GM21526 (cell line): Measurements from ENCODE around the gene DRG2.

Source experiments
- ATAC-seq: cut with Tn5 transposase; IDR thresholded peaks from one replicate; pipeline ENCODE4 v1.9.1; 2021; ENCODE audit warnings: moderate library complexity; ENCODE audit not compliant: unreplicated experiment, low FRiP score

The DRG2 gene, protein sequence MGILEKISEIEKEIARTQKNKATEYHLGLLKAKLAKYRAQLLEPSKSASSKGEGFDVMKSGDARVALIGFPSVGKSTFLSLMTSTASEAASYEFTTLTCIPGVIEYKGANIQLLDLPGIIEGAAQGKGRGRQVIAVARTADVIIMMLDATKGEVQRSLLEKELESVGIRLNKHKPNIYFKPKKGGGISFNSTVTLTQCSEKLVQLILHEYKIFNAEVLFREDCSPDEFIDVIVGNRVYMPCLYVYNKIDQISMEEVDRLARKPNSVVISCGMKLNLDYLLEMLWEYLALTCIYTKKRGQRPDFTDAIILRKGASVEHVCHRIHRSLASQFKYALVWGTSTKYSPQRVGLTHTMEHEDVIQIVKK

DNA sequence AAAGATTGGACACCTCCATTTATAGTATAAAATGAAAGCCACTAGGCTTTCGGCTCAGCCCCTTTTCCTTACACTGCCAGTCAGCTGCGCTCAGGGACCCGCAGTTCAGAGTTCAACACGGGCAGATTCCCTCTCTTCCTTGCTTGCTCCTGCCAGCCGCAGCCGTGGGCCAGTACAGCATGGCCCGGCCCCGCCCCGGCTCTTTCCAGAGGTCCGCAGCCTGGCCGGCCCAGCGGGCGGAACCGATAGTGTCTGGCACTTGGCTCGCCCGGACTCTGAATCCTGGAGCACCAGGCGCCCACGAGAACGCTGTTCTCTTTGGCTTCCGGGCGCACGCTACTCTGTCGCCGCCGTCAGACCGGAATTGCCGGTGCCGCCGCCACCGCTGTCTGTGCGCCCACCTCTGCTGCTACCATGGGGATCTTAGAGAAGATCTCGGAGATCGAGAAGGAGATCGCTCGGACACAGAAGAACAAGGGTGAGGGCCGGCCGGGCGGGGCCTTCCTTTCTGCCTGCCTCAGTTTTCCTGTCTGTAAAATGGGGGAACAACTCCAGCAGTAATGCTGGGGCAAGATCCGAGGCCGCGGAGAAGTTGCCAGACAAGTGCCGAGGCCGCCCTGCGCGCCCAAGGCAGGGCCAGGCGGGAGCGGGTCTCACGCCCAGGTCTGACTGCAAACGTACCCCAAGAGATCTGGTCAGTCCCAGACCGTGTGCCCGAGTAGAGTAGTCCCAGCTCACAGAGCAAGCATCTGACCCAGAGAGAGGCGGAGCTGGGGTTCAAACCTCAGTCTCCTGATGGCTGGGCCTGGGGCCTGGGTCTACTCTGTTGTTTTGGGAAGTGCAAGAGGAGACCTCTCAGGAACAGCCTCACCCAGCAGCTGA lies at the start of gene DRG2:
Gene DRG2, plus strand, starts transcription at position 339 of the 882 bp plus-strand sequence. Its CDS starts 76 bp downstream, at position 415.
- ATAC-seq, result peak; percentile 78

DNA sequence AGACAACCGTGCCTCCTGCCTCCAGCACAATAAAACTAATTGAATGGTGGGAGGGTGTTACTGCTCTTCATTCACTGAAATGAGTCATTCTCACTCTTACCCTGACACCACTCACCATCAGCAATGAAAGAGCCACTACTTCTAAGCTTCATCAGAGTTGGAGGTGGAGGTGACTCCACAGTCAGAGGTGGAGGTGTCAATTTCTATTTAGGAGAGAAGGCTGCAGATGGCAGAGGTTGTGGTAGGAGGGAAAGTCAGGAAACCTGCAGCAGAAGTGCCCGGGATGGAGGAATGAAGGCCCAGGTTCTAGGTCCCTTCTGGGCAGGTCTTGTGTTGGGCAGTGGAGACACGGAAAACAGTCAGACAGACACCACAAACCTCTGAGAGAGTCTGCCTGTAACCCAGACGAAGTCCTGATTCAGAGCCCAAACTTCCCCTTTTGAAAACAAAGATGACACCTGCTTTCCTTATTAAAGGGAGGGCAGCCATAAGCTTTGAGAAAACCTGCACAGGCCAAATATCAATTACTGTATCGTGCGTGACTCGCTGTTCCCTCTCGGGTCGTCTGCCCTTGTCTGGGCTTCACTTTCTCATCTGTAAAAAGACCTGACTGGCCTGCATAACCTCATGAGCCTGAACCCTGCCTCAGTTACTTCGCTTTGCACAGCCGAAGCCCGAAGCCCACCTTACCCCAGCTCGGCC lies 49.4 kb upstream of the DRG2 start:
- no peak for ATAC-seq

DNA sequence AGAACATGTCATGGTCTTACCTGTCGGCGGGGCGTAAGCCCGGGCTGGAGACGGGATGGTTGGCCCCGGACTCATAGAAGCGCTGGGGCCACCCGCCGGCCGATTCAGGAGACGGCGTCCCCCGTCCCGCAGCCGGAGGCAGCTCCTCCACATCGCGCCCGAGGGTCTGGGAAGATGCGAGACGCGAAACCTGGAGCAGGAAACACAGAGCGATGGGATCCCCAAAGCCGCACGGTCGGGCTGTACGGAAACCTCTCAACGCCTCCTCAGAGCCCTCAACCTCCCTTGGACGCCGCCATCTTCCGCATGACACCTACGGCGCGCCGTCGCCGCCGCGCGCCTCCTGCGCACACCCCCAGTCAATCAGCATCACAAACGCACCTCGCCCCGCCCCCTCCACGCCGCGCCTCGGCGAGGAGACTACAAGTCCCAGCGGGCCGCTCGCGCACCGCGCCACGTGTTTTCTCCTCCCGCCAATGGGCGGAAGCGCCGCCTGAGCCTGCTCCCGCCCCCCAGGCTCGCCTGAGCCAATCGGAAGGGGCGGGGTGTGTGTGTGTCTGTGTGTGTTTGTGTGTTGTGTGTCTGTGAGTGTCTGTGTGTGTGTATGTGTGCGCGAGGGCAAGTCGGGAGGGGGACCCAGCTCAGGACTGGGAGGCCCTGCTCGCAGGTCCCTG lies 48.8 kb upstream of the DRG2 start, which contains the start of the genes ATPAF2 and GID4:
Gene ATPAF2, minus strand, starts transcription at position 308 of the 674 bp plus-strand sequence. Its CDS starts 155 bp downstream, at position 153.
Gene GID4, plus strand, starts transcription at position 548 of the 674 bp plus-strand sequence. Its CDS starts 57 bp downstream, at position 605.
- peak; percentile 77 for ATAC-seq

DNA sequence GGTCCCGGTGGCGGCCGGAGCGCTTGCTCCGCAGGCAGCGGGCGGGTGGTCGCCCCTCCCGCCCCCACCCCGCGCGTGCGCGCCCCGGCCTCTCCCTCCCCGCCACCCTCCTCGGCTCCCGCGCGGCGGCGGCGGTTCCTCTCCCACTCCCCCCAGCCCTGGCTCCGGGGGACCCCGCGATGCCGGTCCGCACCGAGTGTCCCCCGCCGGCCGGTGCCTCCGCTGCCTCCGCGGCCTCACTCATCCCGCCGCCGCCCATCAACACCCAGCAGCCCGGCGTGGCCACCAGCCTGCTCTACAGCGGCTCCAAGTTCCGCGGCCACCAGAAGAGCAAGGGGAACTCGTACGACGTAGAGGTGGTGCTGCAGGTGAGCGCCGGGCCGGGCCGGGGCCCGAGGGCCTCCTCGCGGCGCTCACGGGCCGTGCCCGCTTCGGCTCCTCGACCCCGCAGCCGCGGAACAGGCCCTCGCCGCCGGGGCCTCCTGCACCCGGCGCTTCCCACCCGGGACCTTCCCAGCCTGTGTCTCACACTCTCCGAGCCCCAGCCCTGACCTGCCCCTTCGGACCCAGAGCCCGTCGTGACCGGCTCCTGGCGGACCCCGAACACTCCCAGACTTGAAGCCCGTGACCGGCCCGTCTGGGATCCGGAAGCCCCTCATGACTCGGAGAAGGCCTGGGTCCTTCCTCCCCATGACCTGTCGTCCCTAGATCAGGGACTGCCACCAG lies 48.0 kb upstream of the DRG2 start:
- peak; percentile 15 for ATAC-seq

DNA sequence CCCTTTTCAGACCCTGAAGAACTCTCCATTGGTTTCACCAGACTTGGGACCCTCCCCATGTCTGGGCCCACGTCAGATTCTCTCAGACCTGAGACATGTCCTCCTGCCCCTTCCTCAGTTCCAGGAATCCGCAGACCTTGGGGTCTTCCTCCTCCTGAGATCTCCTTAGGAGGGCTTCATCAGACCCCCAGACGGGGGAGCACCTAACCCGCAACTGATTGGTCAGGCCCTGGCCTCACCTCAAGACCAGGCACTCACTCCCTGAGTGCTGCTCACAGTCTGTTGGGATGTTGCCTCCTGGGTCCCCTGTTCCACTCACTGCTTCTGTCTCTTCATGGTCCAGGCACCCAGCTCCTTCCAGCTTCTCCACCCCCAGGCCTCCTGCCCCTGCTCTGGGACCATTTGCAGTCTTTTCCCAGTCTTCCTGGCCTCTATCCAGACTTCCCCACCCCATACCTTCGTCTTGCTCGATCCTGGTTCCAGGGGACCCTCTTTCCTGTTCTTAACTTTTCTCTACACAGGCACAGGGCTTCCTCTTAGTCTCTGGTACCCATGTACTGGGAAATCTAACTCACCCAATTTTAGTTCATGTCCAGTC lies 47.4 kb upstream of the DRG2 start:
- ATAC-seq, result no peak

DNA sequence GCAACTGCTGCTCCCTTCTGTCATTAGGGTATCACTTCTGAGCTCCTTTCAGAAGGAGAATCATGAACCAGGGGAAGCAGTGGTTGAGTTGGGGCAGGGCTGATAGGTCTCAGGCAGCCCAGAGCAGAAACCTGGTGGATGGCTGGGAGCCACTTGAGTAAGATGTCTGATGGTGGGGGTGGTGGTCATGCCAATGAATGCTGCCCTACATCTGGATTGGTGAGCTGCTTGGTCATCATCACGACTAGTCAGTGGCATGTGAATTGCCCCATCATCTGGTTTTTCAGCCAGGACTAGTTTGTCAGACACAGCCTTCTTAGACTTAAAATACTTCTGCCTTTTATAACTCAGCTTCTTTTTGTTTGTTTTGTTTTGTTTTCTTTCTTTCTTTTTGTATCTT lies 46.0 kb upstream of the DRG2 start:
- no peak for ATAC-seq

DNA sequence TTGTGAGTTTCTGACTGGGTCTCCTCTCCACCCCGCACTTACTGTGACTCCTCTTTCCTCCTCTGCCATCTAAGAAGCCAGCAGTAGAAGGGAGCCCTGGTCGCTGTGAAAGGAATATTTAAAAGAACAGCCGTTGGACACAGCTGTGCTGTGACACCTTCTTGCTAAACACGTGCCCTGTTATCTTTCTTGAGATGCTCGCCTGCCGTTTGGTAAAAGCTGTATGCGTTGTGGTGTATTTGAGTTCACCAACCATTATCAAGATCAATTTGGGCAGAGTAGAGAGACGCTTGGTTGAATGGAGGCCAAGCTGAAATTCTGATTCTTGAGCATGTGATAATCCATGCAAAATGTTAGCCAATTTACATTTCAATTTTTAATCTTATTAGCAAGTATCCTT lies 44.8 kb upstream of the DRG2 start:
- ATAC-seq, result no peak

DNA sequence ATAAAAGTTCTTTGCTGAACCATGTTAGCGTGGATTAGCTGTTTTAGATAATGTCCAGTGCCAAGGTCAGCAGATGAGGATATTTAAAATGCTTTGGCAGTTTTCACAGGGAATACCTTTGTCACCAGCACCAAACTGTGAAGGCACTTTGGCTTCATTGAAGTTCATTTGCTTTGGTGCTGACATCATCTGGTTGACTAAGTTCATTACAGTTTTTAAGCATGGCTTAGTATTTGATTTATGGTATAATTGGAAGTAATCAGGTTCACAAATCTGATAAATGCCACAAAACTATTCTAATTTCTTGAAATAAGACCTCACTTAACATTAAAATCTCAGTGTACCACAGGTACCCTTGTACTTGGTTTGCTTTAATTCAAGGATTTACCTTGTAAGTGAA lies 44.3 kb upstream of the DRG2 start:
- no peak for ATAC-seq

DNA sequence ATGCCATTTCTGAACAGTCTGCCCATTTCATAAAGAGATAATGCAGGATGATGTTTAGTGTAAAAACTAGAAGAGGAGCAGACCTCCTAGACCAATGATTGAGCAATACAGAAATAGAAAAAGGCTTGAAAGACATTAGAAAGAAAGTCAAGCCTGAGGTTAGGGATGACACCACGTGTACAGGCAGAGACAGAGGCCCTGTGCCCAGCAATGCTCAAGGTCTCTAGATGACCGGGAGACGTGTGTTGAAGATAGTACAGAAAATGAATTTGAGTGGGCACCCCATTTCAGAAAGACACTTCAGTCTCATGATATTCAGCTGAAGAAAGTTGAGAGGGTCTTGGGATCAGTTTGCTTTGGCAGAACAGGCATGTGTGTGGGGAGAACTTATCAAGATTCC lies 43.1 kb upstream of the DRG2 start:
- ATAC-seq, result no peak

DNA sequence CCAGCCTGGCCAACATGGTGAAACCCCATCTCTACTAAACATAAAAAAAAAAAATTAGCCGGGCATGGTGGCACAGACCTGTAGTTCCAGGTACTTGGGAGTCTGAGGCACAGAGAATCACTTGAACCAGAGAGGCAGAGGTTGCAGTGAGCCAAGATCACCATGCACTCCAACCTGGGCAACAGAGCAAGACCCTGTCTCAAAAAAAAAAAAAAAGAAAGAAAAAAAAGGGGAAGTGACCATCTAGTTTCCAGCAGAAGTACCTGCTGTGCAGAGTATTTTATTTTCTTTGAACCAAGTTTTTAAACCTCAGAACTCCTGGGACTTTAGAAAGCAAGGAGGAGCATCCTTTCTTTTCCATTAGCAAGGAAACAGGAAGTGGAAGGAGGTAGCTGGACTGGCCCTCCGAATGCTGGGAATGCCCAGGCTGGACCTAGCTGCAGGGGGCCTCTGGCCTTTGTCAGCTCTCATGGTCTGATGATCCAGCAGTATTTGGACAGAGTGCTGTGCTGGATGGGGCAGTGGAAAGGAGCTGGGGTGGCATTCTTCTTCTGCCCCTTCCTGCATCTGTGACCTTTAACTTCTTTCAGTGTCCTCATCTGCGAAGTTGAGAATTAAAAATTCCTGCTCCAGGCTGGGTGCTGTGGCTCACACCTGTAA lies 41.9 kb upstream of the DRG2 start:
- ATAC-seq, result no peak

DNA sequence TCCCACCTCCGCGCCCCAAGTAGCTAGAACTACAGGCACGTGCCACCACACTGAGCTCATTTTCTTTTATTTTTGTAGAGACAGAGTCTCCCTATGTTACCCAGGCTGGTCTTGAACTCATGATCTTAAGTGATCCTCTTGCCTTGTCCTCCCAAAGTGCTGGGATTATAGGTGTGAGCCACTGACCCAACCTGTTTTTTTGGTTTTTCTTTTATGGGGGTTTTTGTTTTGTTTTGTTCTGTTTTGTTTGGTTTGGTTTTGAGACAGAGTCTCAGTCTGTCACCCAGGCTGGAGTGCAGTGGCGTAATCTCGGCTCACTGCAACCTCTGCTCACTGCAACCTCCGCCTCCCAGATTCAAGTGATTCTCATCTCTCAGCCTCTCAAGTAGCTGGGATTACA lies 32.2 kb upstream of the DRG2 start:
- no peak for ATAC-seq

DNA sequence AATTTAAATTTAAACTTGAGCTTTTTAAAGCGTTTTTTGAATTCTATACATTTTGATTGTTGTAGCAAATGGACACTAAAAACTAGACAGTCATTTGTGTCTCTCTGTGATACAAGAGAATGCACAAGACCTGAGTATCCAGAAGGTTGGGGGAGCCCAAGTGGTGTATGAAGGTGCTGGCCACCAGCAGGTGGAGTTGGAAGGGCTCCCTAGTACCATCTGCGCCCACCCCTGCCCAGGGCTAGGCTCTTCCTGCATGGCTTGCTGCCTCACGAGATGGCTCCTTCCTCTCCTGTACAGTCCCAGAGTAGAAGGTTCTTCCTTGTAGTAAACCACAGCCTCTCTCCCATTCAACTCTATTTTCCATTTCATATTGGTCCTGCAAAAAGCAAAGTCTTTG lies 31.5 kb upstream of the DRG2 start:
- ATAC-seq, result no peak

DNA sequence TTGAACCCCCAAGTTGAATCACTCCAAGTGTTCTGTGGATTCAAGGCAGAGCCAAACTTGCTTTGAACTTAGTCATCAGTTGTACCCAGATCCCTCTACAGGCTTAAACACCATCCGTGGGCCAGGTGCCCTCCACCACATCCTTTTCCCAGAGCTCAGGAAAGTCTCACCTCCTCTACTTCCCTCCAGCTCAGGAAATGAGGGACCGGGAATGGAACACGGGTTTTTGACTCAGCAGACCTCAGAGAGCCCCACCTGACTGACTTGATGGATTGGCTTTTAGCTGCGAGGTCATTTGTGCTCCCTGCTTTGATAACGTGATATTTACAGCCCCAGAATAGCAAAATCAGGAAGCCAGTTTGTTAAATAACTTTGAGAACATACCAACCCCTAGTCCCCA lies 28.5 kb upstream of the DRG2 start:
- no peak for ATAC-seq

DNA sequence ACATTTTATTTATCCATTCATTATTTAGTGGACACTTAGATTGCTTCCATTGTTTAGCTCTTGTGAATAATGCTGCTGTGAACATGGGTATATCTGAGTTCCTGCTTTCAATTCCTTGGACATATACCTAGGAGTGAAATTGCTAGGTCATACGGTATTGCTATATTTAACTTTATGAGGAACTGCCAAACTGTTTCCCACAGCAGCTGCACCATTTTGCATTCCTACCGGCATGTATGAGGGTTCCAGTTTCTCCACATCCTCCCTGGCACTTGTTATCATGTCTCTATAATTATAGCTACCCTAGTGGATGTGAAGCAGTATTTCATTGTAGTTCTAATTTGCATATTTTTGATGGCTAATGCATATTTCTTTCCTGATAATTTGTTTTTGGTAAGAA lies 23.7 kb upstream of the DRG2 start:
- ATAC-seq, result no peak

DNA sequence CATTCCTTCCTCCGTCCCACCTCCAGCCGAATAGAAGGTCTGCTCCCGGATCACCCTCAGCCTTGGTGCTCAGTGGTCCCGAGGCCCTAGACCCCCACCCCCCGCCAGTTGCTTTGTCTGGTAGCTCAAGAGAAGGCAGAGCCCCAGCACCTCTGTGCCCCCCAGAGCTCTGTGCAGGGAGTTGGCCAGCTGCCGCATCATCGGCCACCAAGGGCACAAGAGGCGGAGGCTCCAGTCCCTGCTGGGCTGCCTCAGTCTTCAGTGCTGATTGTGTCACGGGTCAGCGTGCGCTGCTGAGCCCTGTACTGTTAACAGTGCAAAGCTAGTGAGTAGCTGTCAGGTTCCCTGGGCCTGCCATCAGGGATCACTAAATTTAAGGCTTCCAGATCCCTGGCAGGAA lies 22.2 kb upstream of the DRG2 start:
- ATAC-seq, result no peak

DNA sequence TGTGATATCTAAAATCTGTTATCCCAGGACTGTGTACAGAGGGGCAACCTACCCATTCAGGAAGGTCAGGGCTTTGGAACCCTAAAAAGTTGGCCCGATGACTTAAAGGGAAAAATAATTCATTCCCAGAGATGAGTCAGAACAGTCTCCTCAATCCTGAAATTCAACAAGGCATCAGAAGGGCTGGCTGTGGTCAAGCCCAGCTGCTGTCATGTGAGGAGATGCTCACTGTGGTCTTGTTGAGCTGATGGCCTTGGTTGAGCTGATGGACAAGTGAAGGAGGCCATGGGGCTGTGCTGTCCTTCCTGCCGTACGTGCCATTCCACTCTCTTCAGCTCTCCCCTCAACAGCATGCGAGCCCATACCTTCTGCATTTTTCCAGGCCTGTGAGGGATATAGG lies 20.9 kb upstream of the DRG2 start:
- no peak for ATAC-seq

DNA sequence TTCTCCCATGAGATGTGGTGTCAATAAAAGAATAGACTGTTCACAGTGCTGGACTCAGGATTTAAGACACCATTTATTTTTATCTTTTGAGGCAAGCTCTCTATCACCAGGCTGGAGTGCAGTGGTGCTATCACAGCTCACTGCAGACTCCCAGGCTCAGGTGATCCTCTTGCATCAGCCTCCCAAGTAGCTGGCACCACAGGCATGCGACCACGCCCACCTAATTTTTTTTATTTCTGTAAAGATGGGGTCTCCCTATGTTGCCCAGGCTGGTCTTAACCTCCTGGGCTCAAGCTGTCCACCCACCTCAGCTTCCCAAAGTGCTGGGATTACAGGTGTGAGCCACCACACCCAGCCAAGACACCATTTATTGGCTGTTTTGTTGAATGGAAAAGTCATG lies 18.6 kb upstream of the DRG2 start:
- ATAC-seq, result no peak

DNA sequence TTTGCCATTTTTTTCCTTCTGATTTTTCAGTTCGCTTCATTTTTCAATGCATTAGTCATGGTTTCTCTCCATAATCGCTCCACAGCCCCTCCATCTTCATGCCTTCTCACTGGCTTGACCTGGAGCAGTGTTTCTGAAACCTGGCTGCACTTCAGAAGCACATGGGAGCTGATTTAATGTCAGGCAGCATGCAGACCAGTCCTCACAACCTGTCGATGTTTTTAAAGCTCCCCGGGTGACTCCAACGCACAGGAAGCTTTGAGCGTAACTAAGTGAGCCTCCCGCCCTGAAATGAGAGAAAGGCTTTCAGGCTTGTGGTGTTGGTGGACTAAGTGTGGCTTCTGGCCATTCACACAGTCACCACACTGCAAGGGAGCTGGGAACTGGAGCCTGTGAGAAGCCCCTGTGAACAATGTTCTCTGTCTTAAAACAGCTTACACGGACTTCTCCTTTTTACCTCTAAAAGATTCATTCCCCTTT lies 16.8 kb upstream of the DRG2 start:
- ATAC-seq, result no peak

DNA sequence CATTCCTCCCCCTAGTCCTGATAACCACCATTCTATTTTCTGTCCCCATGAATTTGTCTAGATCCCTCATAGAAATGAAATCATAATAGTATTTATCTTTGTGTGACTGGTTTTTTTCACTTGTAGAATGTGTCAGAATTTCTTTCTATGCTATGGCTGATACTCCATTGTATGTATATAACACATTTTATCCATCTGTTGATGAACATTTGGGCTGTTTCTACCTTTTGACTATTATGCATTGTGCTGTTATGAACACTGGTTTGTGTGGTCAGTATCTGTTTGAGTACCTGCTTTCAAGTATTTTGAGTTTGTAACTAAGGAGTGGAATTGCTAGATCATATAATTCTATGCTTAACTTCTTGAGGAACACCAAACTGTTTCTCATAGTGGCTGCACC lies 16.0 kb upstream of the DRG2 start:
- no peak for ATAC-seq
